NCI-H2029 treated with DMSO at 0.1 percent for 48 hours (cell line): ENCODE results near the gene KRTAP12-1.
"Not testable (repeated sequence)": the region's sequence is repeated elsewhere in the genome, so short reads cannot be mapped to it uniquely, and the experiment has no call there.

Source experiments
- DNase-seq: peaks from one replicate; lab custom pipeline; 2025; lab: John Stamatoyannopoulos, UW

KRTAP12-1 gene

GRCh38 chr21:44644878-44645277 is 37.1 kb downstream of the KRTAP12-1 start:
- DNase-seq, result no peak

- DNase-seq, result no peak
Measured at GRCh38 chr21:44643741-44644310, 38.1 kb downstream of the KRTAP12-1 start.

GRCh38 chr21:44640761-44641160 is 41.2 kb downstream of the KRTAP12-1 start:
- DNase-seq, result no peak

DNA sequence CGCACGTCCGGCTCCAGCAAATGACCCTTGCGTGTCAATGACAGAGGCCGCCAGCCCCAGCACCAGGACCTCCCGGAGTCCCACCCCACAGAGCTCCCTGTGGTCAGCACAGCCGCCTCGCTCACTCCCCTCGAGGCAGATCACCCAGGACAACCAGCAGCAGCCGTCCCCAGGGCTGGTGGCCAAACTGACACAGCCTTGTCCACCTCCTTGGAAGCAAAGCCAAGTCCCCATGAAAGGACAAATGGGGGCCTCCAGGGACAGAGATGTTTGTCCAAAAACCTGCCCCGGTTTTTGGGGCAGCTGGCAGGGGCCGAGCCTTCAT is 42.7 kb downstream of the KRTAP12-1 start:
- DNase-seq, result no peak

GRCh38 chr21:44638506-44639330 is 43.2 kb downstream of the KRTAP12-1 start:
- not testable (repeated sequence) for DNase-seq

DNA sequence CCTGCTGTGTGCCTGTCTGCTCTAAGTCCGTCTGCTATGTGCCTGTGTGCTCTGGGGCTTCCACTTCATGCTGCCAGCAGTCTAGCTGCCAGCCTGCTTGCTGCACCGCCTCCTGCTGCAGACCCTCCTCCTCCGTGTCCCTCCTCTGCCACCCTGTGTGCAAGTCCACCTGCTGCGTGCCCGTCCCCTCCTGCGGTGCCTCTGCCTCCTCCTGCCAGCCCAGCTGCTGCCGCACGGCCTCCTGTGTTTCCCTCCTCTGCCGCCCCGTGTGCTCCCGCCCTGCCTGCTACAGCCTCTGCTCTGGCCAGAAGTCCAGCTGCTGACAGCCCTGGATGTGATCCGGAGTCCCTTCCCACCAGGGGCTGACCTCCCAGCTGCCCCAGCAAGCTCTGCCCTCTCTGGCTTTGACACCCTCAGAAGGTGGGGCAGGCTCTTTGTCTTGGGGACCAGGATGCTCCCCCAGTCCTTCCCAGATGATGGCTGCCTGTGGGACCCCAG is 44.1 kb downstream of the KRTAP12-1 start:
- DNase-seq, result not testable (repeated sequence)

DNA sequence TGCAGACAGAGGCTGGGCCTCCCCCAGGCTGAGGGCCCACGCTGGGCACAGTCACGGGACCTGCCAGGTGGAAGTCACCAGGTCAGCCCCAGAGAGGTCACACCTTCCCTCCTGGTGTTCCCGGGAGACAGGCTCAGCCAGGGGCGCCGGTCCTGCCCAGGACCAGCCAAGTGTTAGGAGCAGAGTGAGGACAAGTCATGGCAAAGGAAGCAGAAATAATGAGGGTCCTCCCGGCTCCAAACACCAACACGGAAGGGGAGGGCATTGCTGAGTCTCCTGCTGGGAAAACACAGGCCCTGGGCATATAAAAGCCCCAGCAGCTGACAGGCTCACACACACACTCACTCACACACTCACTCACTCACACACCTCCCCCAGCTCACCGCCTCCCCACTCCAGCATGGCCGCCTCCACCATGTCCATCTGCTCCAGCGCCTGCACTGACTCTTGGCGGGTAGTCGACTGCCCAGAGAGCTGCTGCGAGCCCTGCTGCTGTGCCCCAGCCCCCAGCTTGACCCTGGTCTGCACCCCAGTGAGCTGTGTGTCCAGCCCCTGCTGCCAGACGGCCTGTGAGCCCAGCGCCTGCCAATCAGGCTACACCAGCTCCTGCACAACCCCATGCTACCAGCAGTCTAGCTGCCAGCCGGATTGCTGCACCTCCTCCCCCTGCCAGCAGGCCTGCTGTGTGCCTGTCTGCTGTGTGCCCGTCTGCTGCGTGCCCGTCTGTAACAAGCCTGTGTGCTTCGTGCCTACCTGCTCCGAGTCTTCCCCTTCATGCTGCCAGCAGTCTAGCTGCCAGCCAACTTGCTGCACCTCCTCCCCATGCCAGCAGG is 44.7 kb downstream of the KRTAP12-1 start, which contains the start of gene KRTAP10-10:
Gene KRTAP10-10, plus strand, starts transcription at position 339 of the 833 bp plus-strand sequence. Its CDS starts 62 bp downstream, at position 401.
- DNase-seq, result no peak

DNA sequence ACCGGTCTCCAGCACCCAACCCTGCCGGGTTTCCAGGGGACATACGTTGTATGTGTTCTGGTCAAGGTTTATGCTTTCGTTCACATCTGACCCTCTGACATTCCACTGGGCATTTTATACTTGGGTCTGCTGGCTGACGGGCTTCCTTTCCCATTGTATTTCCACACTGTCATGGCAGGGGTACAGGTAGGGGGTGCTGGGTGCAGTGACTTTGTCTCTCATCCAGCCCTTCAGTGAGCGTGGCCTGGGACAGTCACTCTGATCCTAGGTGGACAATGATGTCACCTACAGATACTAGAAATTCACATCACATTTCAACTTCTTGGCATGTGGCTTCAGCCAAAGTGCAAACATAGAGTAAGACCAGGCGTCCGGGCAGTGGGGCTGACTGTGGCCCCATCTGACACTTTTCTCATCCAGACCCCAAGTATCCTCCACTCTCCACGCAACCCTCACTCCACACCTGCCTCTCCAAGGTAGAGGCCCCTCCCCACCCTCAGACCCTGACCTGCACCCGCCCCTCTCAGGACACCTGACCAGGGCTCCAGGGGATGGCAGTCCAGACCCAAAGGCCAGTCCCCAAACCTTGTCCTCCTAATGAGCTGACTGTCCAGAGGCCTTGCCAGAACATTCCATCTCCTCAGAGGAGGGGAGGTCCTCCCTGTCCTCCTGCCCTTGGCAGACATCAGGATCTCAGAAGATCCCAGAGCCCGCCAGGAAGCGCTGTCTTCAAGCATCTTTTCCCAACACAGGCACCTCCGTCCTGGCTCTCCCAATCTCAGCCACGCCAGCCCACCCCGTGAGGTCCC is 45.5 kb downstream of the KRTAP12-1 start:
- no peak for DNase-seq

DNA sequence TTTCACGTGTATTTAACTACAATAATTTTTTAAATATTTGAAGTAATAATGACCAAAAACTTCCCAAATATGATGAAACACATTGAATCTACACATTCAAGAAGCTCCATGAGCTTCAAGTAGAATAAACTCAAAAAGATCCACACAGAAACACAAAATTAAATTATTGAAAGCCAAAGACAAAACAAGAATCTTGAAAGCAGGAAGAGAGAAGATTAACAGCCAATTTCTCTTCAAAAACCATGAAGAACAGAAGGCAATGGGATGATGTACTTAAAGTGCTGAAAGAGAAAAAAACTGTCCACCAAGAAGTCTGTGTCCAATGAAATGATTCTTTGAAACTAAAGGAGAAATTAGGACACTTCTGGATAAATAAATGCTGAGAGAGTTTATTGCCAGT is 49.9 kb downstream of the KRTAP12-1 start:
- DNase-seq, result no peak
